Esophagus muscularis mucosa (tissue), 4 donors: ENCODE measurements around the gene OGFR. TPM values are rescaled to one million over a fixed set of nuclear protein-coding genes. Genes with fewer than 3 reads are reported as not detected.

Experiments
- DNase-seq: peaks from one replicate; pipeline ENCODE4 v3.0.0-alpha.2; 2017; ENCODE audit errors: extremely low spot score
- H3K27ac ChIP-seq, 4 donors: fragments of 200-600 bp; sonication (generic); replicated peaks in 1 of 4; 1 replicate in 3 of 4; 2 replicates in 1 of 4; pipeline ENCODE4 v1.5.1; 2016 to 2019; ENCODE audit warnings: mild to moderate bottlenecking in 1 of 4
- H3K27me3 ChIP-seq, 4 donors: fragments of 200-600 bp; sonication (generic); one replicate each; pipeline versions ENCODE4 v1.5.1 to v1.6.0; 2016 to 2019
- H3K36me3 ChIP-seq, 4 donors: fragments of 200-600 bp; sonication (generic); one replicate each; pipeline ENCODE4 v1.5.1; 2016 to 2019
- H3K4me1 ChIP-seq, 4 donors: fragments of 200-600 bp; sonication (generic); one replicate each; pipeline ENCODE4 v1.5.1; 2016 to 2019
- H3K4me3 ChIP-seq, 4 donors: fragments of 200-600 bp; sonication (generic); 1 replicate in 2 of 4; 2 replicates in 2 of 4; pipeline ENCODE4 v1.5.1; 2016 to 2019; ENCODE audit warnings: mild to moderate bottlenecking in 4 of 4, moderate library complexity in 1 of 4
- H3K9me3 ChIP-seq, 4 donors: fragments of 200-600 bp; sonication (generic); 1 replicate in 3 of 4; 2 replicates in 1 of 4; pipeline ENCODE4 v1.5.1; 2016 to 2019
- EP300 ChIP-seq: sonication (generic); formaldehyde crosslinking; IDR thresholded peaks from one replicate; pipeline ENCODE4 v1.6.1; 2017; ENCODE audit warnings: antibody characterized with exemption
- POLR2A ChIP-seq: fragments of 450-650 bp; IDR thresholded peaks from one replicate; pipeline ENCODE4 v1.6.1; 2017; ENCODE audit warnings: antibody characterized with exemption, moderate library complexity, mild to moderate bottlenecking, low read depth
- POLR2AphosphoS5 ChIP-seq, 2 donors: sonication (generic); formaldehyde crosslinking; IDR thresholded peaks; one replicate each; pipeline ENCODE4 v1.6.1; 2017; ENCODE audit warnings: antibody characterized with exemption in 2 of 2
- WGBS: methylation state at CpG from one replicate; pipeline ENCODE4 v1.1.5; 2018; 5-methylcytosine and 5-hydroxymethylcytosine counted together
- intact Hi-C: fragments of 100-400 bp; cut with DNase I; formaldehyde crosslinking; loops from one replicate; pipeline ENCODE4 v1.15.1; 2023
- total RNA-seq, 4 donors: library from RNA; depleted of rRNA; stranded (reverse); fragments of >200 nt; gene quantifications; one replicate each; pipeline versions ENCODE4 v1.1.0 to v1.2.1, GENCODE V29; 2016
- TF ChIP-seq, protein P1 (sequence below), 3 experiments: fragments of 200-600 bp in 2 of 3; fragments of 450-650 bp in 1 of 3; sonication (generic) in 2 of 3; IDR thresholded peaks; one replicate each; pipeline ENCODE4 v1.5.1; 2017 to 2019; ENCODE audit warnings: antibody characterized with exemption in 3 of 3, mild to moderate bottlenecking in 2 of 3, moderate library complexity in 1 of 3

The OGFR gene
- total RNA-seq, 4 donors from 2014 or later = 46.1 to 84.5 (median 62.7) TPM

DNA sequence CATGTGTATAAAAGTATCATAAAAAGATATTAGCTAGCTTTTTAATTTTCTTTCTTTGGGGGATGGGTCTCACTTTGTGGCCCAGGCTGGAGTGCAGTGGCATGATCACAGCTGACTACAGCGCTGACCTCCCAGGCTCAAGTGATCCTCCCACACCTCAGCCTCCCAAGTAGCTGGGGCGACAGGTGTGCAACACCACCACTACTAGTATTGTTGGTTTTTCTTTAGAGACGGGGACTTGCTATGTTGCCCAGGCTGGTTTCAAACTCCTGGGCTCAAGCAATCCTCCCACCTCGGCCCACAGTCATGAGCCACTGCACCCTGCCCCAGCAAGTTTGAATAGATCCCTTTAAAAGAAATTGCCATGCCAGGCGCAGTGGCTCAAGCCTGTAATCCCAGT, 50.5 kb downstream of the OGFR start:
- Histone ChIP-seq H3K4me1 (peaks cover 2 to 7% (median 5%) of the 10 kb centered on the region in 4 donors), H3K9me3 (no peaks in the 10 kb centered on the region), H3K27me3 (no peaks in the 10 kb centered on the region), H3K4me3 (no peak overlapping the region), H3K36me3 (peaks cover 13 to 59% (median 52%) of the 10 kb centered on the region in 4 donors), H3K27ac (no peak overlapping the region)
- no peak for DNase-seq
- TF ChIP-seq POLR2AphosphoS5 (IDR thresholded peaks at IDR 0.05) (no peak), EP300 (no peak), POLR2A (no peak)
- TF ChIP-seq, protein P1, sequence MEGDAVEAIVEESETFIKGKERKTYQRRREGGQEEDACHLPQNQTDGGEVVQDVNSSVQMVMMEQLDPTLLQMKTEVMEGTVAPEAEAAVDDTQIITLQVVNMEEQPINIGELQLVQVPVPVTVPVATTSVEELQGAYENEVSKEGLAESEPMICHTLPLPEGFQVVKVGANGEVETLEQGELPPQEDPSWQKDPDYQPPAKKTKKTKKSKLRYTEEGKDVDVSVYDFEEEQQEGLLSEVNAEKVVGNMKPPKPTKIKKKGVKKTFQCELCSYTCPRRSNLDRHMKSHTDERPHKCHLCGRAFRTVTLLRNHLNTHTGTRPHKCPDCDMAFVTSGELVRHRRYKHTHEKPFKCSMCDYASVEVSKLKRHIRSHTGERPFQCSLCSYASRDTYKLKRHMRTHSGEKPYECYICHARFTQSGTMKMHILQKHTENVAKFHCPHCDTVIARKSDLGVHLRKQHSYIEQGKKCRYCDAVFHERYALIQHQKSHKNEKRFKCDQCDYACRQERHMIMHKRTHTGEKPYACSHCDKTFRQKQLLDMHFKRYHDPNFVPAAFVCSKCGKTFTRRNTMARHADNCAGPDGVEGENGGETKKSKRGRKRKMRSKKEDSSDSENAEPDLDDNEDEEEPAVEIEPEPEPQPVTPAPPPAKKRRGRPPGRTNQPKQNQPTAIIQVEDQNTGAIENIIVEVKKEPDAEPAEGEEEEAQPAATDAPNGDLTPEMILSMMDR (IDR thresholded peaks at IDR 0.05) = no peak
- intact Hi-C loops = no loop called here
- 96% methylated on average over 5 of the region's 5 CpGs for WGBS

DNA sequence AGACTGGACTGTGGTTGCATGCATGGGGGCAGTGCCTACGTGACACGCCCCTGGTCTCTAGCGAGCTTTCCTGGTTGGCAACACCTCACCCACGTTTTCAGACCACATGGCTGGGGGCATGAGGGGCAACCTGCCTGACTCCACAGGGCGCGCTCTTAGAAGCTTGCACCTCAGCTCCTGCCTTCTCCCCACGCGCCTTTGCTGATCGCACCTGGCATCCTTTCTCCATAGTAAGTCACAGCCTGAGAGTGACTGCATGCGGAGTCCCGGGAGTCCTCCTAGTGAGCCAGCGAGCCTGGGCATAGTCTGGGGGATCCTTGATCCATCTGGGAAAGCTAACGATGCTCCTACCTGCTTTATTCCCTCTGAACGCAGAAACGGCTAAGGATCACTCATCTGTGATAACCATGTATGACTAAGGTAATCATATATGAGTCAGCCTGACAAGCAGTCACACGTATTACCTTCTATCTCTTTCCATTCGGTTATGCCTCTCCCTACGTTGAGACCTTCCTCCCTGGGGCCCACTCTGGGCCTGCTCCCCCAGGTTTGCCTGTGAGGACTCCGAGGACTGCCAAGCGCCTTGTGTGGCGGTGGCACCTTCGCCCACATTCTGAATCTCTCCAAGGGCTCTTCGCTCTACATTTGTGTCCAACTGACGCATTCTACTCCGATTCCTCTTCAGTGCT, 52.4 kb downstream of the OGFR start:
- Histone ChIP-seq H3K9me3 (no peaks in the 10 kb centered on the region), H3K27ac (no peak overlapping the region), H3K36me3 (peaks cover 13 to 47% (median 45%) of the 10 kb centered on the region in 4 donors), H3K27me3 (no peaks in the 10 kb centered on the region), H3K4me3 (no peak overlapping the region), H3K4me1 (peaks cover 10 to 16% (median 14%) of the 10 kb centered on the region in 4 donors)
- 92% methylated on average over 20 of the region's 25 CpGs for WGBS
- DNase-seq = no peak
- intact Hi-C loops = no loop called here
- TF ChIP-seq POLR2AphosphoS5 (IDR thresholded peaks at IDR 0.05) (no peak), EP300 (no peak), POLR2A (no peak)
- TF ChIP-seq, protein P1 (IDR thresholded peaks at IDR 0.05) = no peak

DNA sequence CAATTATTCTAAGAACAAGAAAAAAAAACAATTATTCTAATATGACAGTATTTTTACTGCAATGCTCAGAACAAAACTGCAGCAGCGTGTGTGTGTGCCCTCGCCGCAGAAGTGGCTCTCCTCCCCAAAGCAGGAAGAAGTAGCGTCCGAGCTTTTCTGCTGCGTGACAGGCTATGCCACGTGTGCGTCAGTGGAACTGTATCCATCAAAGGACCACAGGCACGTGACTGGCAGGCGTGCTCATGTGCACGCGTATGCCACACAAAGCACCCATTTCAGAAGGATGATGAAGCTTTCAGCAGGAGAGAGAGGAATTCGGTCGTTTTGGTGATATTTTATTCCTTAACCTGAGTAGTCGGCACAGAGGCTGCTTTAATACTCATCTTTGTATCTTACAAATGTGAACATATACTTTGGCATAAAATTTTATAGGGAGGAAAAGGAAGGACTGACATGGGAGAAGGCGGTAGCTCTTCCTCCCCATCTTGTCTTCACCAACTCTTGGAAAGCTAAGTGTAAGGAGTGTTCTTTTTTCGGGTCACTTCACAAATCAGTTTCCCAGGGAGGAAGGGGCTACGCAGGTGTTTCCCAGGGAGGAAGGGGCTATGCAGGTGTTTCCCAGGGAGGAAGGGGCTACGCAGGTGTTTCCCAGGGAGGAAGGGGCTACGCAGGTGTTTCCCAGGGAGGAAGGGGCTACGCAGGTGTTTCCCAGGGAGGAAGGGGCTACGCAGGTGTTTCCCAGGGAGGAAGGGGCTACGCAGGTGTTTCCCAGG, 53.6 kb downstream of the OGFR start:
- no peak overlapping the region for H3K27ac ChIP-seq
- no peak for DNase-seq
- WGBS = 88% methylated on average over 20 of the region's 23 CpGs
- no peaks in the 10 kb centered on the region for H3K27me3 ChIP-seq
- H3K36me3 ChIP-seq = peaks cover 13 to 36% (median 34%) of the 10 kb centered on the region in 4 donors
- intact Hi-C loops = no loop called here
- no peak overlapping the region for H3K4me3 ChIP-seq
- H3K9me3 ChIP-seq = no peaks in the 10 kb centered on the region
- TF ChIP-seq POLR2A (no peak), EP300 (no peak), POLR2AphosphoS5 (IDR thresholded peaks at IDR 0.05) (no peak)
- TF ChIP-seq, protein P1 (IDR thresholded peaks at IDR 0.05) = no peak
- peaks cover 15 to 24% (median 20%) of the 10 kb centered on the region in 4 donors for H3K4me1 ChIP-seq

DNA sequence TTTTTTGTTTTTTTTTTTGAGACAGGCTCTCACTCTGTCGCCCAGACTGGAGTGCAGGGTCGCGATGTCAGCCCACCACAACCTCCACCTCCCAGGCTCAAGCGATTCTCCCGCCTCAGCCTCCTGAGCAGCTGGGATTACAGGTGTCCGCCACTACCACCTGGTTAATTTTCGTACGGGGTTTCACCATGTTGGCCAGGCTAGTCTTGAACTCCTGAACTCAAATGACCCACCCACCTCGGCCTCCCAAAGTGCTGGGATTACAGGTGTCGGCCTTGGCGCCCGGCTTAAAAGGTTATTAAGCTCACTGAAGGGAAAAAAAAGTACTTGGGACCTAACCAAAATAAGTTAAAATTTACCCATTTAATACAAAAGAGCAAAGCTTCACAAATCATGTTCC, 55.1 kb downstream of the OGFR start:
- TF ChIP-seq EP300 (no peak), POLR2AphosphoS5 (IDR thresholded peaks at IDR 0.05) (no peak), POLR2A (no peak)
- TF ChIP-seq, protein P1 (IDR thresholded peaks at IDR 0.05) = no peak
- WGBS = 94% methylated on average over 12 of the region's 12 CpGs

More for the DNA sequence above, 55.1 kb downstream of the OGFR start:
- no peaks in the 10 kb centered on the region for H3K27me3 ChIP-seq
- H3K36me3 ChIP-seq = peaks cover 8 to 25% (median 21%) of the 10 kb centered on the region in 4 donors
- no peak for DNase-seq
- peaks cover 15 to 24% (median 20%) of the 10 kb centered on the region in 4 donors for H3K4me1 ChIP-seq
- intact Hi-C loops = no loop called here
- H3K4me3 ChIP-seq = no peak overlapping the region
- no peaks in the 10 kb centered on the region for H3K9me3 ChIP-seq
- H3K27ac ChIP-seq = no peak overlapping the region
